Mucosa of descending colon (tissue), 3 donors: ENCODE measurements around the gene PTPN21. TPM values are rescaled to one million over a fixed set of nuclear protein-coding genes. Genes with fewer than 3 reads are reported as not detected.

ENCODE experiments used
- ATAC-seq: fragments of 200-7000 bp; cut with Tn5 transposase; one replicate; pipeline ENCODE4 v1.9.1; 2020; ENCODE audit warnings: mild to moderate bottlenecking, moderate library complexity
- DNase-seq, 3 donors: peaks; one replicate each; pipeline ENCODE4 v3.0.0-alpha.2; 2020
- H3K36me3 ChIP-seq: fragments of 200-600 bp; one replicate; pipeline ENCODE4 v1.8.0; 2021; ENCODE audit warnings: low read depth, mild to moderate bottlenecking
- H3K4me1 ChIP-seq: fragments of 200-600 bp; one replicate; pipeline ENCODE4 v1.8.0; 2021; ENCODE audit warnings: low read depth, mild to moderate bottlenecking
- H3K4me3 ChIP-seq: fragments of 200-600 bp; one replicate; pipeline ENCODE4 v1.8.0; 2021; ENCODE audit warnings: mild to moderate bottlenecking
- H3K9me3 ChIP-seq: fragments of 200-600 bp; one replicate; pipeline ENCODE4 v1.8.0; 2021; ENCODE audit warnings: mild to moderate bottlenecking
- intact Hi-C, 2 donors: fragments of 100-400 bp; cut with DNase I in 1 of 2; cut with micrococcal nuclease in 1 of 2; formaldehyde crosslinking; loops; one replicate each; pipeline versions ENCODE4 v1.11.0 to v1.11.1; 2022; cut with DNase I, micrococcal nuclease
- total RNA-seq, 3 donors: library from RNA; stranded (reverse); fragmentation: NEBNext Ultra II Directional in 2 of 3; extraction: Animal tissue kit (Norgen Biotek cat#: 25700) in 2 of 3; gene quantifications; one replicate each; pipeline versions ENCODE4 v1.2.1 to v1.2.4, GENCODE V29; 2021 to 2023
- TF ChIP-seq, protein P1 (sequence below): fragments of 200-600 bp; IDR thresholded peaks from one replicate; pipeline ENCODE4 v1.8.0; 2022; ENCODE audit warnings: antibody characterized with exemption, mild to moderate bottlenecking
- donor health status: DM: no; HTN: no; CAD: no; lungs with moderate emphysema.
- donor health status: DM: no; HTN: no; CAD: no.
- donor health status: DM: no; HTN: yes; CAD: no.

The PTPN21 gene
- total RNA-seq, 3 donors from 2014 or later = 37.0 to 51.8 (median 44.7) TPM

- Histone ChIP-seq H3K4me1 (peaks cover 19% of the 10 kb centered on the region), H3K9me3 (no peaks in the 10 kb centered on the region), H3K36me3 (no peaks in the 10 kb centered on the region), H3K4me3 (peak within 1 kb of the TSS; percentile 75)
- ATAC-seq = peak; percentile 98
- DNase-seq = peak; percentile 83 to 92 (median 90)
- TF ChIP-seq, protein P1, sequence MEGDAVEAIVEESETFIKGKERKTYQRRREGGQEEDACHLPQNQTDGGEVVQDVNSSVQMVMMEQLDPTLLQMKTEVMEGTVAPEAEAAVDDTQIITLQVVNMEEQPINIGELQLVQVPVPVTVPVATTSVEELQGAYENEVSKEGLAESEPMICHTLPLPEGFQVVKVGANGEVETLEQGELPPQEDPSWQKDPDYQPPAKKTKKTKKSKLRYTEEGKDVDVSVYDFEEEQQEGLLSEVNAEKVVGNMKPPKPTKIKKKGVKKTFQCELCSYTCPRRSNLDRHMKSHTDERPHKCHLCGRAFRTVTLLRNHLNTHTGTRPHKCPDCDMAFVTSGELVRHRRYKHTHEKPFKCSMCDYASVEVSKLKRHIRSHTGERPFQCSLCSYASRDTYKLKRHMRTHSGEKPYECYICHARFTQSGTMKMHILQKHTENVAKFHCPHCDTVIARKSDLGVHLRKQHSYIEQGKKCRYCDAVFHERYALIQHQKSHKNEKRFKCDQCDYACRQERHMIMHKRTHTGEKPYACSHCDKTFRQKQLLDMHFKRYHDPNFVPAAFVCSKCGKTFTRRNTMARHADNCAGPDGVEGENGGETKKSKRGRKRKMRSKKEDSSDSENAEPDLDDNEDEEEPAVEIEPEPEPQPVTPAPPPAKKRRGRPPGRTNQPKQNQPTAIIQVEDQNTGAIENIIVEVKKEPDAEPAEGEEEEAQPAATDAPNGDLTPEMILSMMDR = no peak
- intact Hi-C loops = loop anchor here in 1 of 2 donors (5.0 kb wide), 1 partner anchor 71 kb away; no protein-coding TSS in a partner anchor
Observed at GRCh38 chr14:88562831-88563686, 8.3 kb upstream of the PTPN21 start, which contains the start of gene ZC3H14. Gene ZC3H14, plus strand, starts transcription at chr14:88563037. Its CDS starts 97 bp downstream, at chr14:88563134.

GRCh38 chr14:88562532-88562830, 7.7 kb upstream of the PTPN21 start:
- ATAC-seq = no peak
- no peaks in the 10 kb centered on the region for H3K9me3 ChIP-seq
- intact Hi-C loops = loop anchor here in 1 of 2 donors (5.0 kb wide), 1 partner anchor 70 kb away; no protein-coding TSS in a partner anchor

DNA sequence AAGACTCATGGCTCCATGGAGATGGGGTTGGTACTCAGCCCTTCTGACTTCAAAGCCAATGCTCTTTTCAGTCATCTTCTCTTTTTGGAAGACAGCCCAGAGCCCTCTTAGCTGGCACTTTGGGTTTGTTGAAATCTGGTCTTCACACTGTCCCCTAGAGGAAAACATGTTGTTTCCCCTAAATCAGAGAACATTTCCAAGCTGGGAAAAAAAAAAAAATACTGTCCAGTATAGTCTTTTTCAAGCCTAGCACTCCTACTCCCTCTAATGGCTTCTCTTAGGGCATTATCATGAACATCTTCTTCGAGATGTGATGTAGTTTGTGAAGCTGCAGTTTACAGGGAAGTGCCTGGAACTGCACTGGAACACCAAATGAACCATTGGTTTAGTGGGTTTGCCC, 5.0 kb upstream of the PTPN21 start:
- intact Hi-C loops = loop anchor here in 1 of 2 donors (5.0 kb wide), 1 partner anchor 68 kb away; no protein-coding TSS in a partner anchor
- DNase-seq (no peak), ATAC-seq (no peak)
- Histone ChIP-seq H3K9me3 (no peaks in the 10 kb centered on the region), H3K4me1 (peaks cover 18% of the 10 kb centered on the region), H3K4me3 (no peak overlapping the region), H3K36me3 (no peaks in the 10 kb centered on the region)
- TF ChIP-seq, protein P1 = no peak

More at GRCh38 chr14:88562532-88562830, 7.7 kb upstream of the PTPN21 start:
- TF ChIP-seq, protein P1 = no peak
- Histone ChIP-seq H3K4me1 (peaks cover 19% of the 10 kb centered on the region), H3K4me3 (peak overlapping the region; percentile 75), H3K36me3 (no peaks in the 10 kb centered on the region)
- DNase-seq = no peak

DNA sequence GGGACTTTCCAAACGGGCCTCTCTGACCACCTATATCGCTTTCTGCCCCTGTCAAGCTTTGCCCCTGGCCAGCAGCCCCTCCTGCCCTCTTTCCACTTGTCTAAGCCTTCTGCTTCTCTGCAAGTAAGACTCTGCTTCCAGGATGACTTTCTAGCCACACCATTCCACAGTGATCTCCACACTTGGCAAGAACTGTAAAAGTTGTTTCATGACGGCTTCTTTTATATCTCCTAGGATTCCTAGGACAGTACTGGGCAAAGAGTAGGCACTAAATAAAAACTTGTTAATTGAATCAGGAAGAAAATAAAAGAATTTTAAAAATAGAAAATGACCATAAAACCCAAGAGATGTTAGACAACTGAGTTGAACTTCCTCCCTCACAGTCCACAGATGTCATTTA, 1.8 kb upstream of the PTPN21 start:
- no peaks in the 10 kb centered on the region for H3K9me3 ChIP-seq
- intact Hi-C loops = no loop called here
- H3K4me3 ChIP-seq = no peak overlapping the region
- H3K36me3 ChIP-seq = no peaks in the 10 kb centered on the region
- ATAC-seq (no peak), DNase-seq (no peak)
- TF ChIP-seq, protein P1 = no peak
- H3K4me1 ChIP-seq = no peaks in the 10 kb centered on the region

GRCh38 chr14:88553886-88554456, 836 bp downstream of the PTPN21 start:
- intact Hi-C loops = no loop called here
- ATAC-seq (no peak), DNase-seq (no peak)
- Histone ChIP-seq H3K4me3 (peak overlapping the region; percentile 44), H3K9me3 (no peaks in the 10 kb centered on the region), H3K4me1 (peaks cover 8% of the 10 kb centered on the region), H3K36me3 (no peaks in the 10 kb centered on the region)
- TF ChIP-seq, protein P1 = no peak
